HepG2 (cell line): Measurements from ENCODE around the gene GLB1L3. TPM values are rescaled to one million over a fixed set of nuclear protein-coding genes. Genes with fewer than 3 reads are reported as not detected.

Experiments
- BORCS8-MEF2B ChIP-seq: sonication (generic); formaldehyde crosslinking; IDR thresholded peaks from 2 replicates; pipeline ENCODE4 v1.8.0; 2022; ENCODE audit warnings: mild to moderate bottlenecking, missing genetic modification reagents
- GTF2F1 ChIP-seq: fragments of 150-350 bp; IDR thresholded peaks from 2 replicates; pipeline ENCODE4 v1.6.1; 2014; ENCODE audit warnings: low read length
- HMGA1 ChIP-seq: sonication (generic); formaldehyde crosslinking; conservative IDR thresholded peaks from 2 replicates; pipeline ENCODE4 v1.4.0; 2020; ENCODE audit warnings: missing genetic modification reagents
- NR3C1 ChIP-seq: sonication (generic); formaldehyde crosslinking; IDR thresholded peaks from 2 replicates; pipeline ENCODE4 v1.4.0; 2020; ENCODE audit warnings: missing genetic modification reagents
- PHF8 ChIP-seq: sonication (generic); formaldehyde crosslinking; IDR thresholded peaks from 2 replicates; pipeline ENCODE4 v1.5.0; 2020; ENCODE audit warnings: missing genetic modification reagents
- SMARCC2 ChIP-seq: fragments of 450-650 bp; IDR thresholded peaks from 2 replicates; pipeline ENCODE4 v1.6.1; 2017; ENCODE audit warnings: antibody characterized with exemption, mild to moderate bottlenecking
- SP4 ChIP-seq: sonication (generic); formaldehyde crosslinking; IDR thresholded peaks from 2 replicates; pipeline ENCODE4 v1.8.1; 2023; ENCODE audit warnings: mild to moderate bottlenecking, missing genetic modification reagents
- TAF1 ChIP-seq: sonication (generic); formaldehyde crosslinking; IDR thresholded peaks from 2 replicates; pipeline ENCODE4 v1.4.0; 2020; ENCODE audit warnings: missing genetic modification reagents
- ZBTB20 ChIP-seq: sonication (generic); formaldehyde crosslinking; IDR thresholded peaks from 2 replicates; pipeline ENCODE4 v1.8.1; 2023; ENCODE audit warnings: missing genetic modification reagents, low read depth, mild to moderate bottlenecking, borderline replicate concordance
- ZFP36L2 ChIP-seq: sonication (generic); formaldehyde crosslinking; IDR thresholded peaks from 2 replicates; pipeline ENCODE4 v1.4.0; 2020; ENCODE audit warnings: missing genetic modification reagents
- ZMYM2 ChIP-seq: sonication (generic); formaldehyde crosslinking; IDR thresholded peaks from 2 replicates; pipeline ENCODE4 v1.8.0; 2022; ENCODE audit warnings: mild to moderate bottlenecking, missing genetic modification reagents
- ZNF382 ChIP-seq: sonication (generic); formaldehyde crosslinking; IDR thresholded peaks from 2 replicates; pipeline ENCODE4 v1.5.0; 2020; ENCODE audit warnings: missing genetic modification reagents, mild to moderate bottlenecking, borderline replicate concordance
- ZNF558 ChIP-seq: sonication (generic); formaldehyde crosslinking; IDR thresholded peaks from 2 replicates; pipeline ENCODE4 v1.9.0; 2022; ENCODE audit warnings: mild to moderate bottlenecking, missing genetic modification reagents, borderline replicate concordance
- ZNF567 ChIP-seq: sonication (generic); formaldehyde crosslinking; IDR thresholded peaks from 2 replicates; pipeline ENCODE4 v1.8.1; 2023; ENCODE audit warnings: mild to moderate bottlenecking, missing genetic modification reagents, borderline replicate concordance
- polyA plus RNA-seq, 8 experiments: library from polyadenylated mRNA; depleted of rRNA in 3 of 8; stranded (reverse) in 7 of 8; unstranded in 1 of 8; fragments of >200 nt; fragmentation: Illumina TruSeq in 4 of 8; extraction: Trizol in 4 of 8; gene quantifications; 2 replicates each; pipeline versions ENCODE4 v1.2.1 to v1.2.3, GENCODE V29; 2011 to 2016; ENCODE audit warnings: low read depth in 4 of 8, missing spikeins in 1 of 8, mixed read lengths in 1 of 8; ENCODE audit not compliant: insufficient read depth in 1 of 8
- total RNA-seq, 5 experiments: library from RNA; depleted of rRNA; stranded (reverse); fragments of >200 nt; fragmentation: Illumina TruSeq; extraction: Trizol; gene quantifications; 2 replicates each; pipeline ENCODE4 v1.2.3, GENCODE V29; 2016; ENCODE audit warnings: low read depth in 1 of 5
- TF ChIP-seq, protein P1 (sequence below): sonication (generic); formaldehyde crosslinking; IDR thresholded peaks from 2 replicates; pipeline ENCODE4 v1.9.0; 2021; ENCODE audit warnings: missing genetic modification reagents, borderline replicate concordance
- TF ChIP-seq, protein P2 (sequence below): sonication (generic); formaldehyde crosslinking; IDR thresholded peaks from 2 replicates; pipeline ENCODE4 v1.8.1; 2022; ENCODE audit warnings: low read depth, mild to moderate bottlenecking, missing genetic modification reagents
- TF ChIP-seq, protein P3 (sequence below): IDR thresholded peaks from 2 replicates; pipeline ENCODE4 v1.6.1; 2016; ENCODE audit warnings: low read depth, control low read depth
- TF ChIP-seq, protein P4 (sequence below): sonication (generic); formaldehyde crosslinking; IDR thresholded peaks from 2 replicates; pipeline ENCODE4 v1.4.0; 2020; ENCODE audit warnings: missing genetic modification reagents, borderline replicate concordance

Gene GLB1L3
- total and polyA plus RNA-seq, 2 of the 13 experiments (the other 11 are each of a cell fraction or from before 2014, with no cell fraction given), result not detected

DNA sequence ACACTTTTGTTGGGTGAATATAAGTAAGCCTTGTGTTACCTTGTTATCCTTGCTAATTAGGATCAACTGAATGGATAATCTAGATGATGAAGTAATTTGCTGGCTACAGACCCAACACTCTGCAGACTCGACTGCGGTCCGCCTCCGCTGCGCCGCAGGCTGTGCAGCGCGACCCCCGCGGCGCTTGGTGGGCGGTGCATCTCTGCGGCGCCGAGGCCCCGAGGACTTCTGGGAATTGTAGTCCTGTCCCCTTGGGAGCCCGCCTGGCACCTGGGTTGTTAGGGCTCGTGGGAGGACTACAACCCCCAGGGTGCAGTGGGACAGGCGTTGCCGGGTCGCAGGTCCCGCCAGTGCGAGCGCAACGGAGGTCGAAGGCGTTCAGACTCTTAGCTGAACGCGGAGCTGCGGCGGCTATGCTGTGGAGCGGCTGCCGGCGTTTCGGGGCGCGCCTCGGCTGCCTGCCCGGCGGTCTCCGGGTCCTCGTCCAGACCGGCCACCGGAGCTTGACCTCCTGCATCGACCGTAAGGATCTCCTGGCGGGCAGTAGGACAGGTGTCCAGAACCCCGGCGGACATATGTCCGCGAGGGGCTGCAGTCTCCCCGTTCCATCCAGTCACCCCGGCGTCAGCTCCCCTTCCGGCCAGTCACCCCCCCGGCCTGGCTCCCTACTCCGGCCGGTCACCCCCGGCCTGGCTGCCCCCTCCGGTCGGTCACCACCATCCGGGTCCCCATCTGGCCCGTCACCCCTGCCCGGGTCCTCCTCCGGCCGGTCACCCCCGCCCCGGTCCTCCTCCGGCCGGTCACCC is 22.8 kb upstream of the GLB1L3 start, which contains the start of the genes ACAD8 and THYN1 (continued):
- TF ChIP-seq ZNF382 (no peak), BORCS8-MEF2B (CRISPR knock-in tag) (no peak), ZBTB20 (CRISPR knock-in tag) (no peak), TAF1 (CRISPR knock-in tag) (peak; percentile 91), NR3C1 (CRISPR knock-in tag) (no peak), ZNF567 (CRISPR knock-in tag) (no peak), ZFP36L2 (CRISPR knock-in tag) (no peak), ZNF558 (CRISPR knock-in tag) (no peak; the same call in 1 of the 2 replicates), SP4 (CRISPR knock-in tag) (peak; percentile 78; the same call in 1 of the 2 replicates), PHF8 (CRISPR knock-in tag) (peak; percentile 85), SMARCC2 (no peak), ZMYM2 (CRISPR knock-in tag) (no peak), HMGA1 (CRISPR knock-in tag) (no peak), GTF2F1 (no peak)
- TF ChIP-seq, protein P1, sequence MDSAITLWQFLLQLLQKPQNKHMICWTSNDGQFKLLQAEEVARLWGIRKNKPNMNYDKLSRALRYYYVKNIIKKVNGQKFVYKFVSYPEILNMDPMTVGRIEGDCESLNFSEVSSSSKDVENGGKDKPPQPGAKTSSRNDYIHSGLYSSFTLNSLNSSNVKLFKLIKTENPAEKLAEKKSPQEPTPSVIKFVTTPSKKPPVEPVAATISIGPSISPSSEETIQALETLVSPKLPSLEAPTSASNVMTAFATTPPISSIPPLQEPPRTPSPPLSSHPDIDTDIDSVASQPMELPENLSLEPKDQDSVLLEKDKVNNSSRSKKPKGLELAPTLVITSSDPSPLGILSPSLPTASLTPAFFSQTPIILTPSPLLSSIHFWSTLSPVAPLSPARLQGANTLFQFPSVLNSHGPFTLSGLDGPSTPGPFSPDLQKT (CRISPR knock-in tag), result no peak
- TF ChIP-seq, protein P2, sequence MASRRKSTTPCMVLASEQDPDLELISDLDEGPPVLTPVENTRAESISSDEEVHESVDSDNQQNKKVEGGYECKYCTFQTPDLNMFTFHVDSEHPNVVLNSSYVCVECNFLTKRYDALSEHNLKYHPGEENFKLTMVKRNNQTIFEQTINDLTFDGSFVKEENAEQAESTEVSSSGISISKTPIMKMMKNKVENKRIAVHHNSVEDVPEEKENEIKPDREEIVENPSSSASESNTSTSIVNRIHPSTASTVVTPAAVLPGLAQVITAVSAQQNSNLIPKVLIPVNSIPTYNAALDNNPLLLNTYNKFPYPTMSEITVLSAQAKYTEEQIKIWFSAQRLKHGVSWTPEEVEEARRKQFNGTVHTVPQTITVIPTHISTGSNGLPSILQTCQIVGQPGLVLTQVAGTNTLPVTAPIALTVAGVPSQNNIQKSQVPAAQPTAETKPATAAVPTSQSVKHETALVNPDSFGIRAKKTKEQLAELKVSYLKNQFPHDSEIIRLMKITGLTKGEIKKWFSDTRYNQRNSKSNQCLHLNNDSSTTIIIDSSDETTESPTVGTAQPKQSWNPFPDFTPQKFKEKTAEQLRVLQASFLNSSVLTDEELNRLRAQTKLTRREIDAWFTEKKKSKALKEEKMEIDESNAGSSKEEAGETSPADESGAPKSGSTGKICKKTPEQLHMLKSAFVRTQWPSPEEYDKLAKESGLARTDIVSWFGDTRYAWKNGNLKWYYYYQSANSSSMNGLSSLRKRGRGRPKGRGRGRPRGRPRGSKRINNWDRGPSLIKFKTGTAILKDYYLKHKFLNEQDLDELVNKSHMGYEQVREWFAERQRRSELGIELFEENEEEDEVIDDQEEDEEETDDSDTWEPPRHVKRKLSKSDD, result no peak
- TF ChIP-seq, protein P3, sequence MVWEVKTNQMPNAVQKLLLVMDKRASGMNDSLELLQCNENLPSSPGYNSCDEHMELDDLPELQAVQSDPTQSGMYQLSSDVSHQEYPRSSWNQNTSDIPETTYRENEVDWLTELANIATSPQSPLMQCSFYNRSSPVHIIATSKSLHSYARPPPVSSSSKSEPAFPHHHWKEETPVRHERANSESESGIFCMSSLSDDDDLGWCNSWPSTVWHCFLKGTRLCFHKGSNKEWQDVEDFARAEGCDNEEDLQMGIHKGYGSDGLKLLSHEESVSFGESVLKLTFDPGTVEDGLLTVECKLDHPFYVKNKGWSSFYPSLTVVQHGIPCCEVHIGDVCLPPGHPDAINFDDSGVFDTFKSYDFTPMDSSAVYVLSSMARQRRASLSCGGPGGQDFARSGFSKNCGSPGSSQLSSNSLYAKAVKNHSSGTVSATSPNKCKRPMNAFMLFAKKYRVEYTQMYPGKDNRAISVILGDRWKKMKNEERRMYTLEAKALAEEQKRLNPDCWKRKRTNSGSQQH (CRISPR knock-in tag), result peak; percentile 78; the same call in 1 of the 2 replicates
- TF ChIP-seq, protein P4, sequence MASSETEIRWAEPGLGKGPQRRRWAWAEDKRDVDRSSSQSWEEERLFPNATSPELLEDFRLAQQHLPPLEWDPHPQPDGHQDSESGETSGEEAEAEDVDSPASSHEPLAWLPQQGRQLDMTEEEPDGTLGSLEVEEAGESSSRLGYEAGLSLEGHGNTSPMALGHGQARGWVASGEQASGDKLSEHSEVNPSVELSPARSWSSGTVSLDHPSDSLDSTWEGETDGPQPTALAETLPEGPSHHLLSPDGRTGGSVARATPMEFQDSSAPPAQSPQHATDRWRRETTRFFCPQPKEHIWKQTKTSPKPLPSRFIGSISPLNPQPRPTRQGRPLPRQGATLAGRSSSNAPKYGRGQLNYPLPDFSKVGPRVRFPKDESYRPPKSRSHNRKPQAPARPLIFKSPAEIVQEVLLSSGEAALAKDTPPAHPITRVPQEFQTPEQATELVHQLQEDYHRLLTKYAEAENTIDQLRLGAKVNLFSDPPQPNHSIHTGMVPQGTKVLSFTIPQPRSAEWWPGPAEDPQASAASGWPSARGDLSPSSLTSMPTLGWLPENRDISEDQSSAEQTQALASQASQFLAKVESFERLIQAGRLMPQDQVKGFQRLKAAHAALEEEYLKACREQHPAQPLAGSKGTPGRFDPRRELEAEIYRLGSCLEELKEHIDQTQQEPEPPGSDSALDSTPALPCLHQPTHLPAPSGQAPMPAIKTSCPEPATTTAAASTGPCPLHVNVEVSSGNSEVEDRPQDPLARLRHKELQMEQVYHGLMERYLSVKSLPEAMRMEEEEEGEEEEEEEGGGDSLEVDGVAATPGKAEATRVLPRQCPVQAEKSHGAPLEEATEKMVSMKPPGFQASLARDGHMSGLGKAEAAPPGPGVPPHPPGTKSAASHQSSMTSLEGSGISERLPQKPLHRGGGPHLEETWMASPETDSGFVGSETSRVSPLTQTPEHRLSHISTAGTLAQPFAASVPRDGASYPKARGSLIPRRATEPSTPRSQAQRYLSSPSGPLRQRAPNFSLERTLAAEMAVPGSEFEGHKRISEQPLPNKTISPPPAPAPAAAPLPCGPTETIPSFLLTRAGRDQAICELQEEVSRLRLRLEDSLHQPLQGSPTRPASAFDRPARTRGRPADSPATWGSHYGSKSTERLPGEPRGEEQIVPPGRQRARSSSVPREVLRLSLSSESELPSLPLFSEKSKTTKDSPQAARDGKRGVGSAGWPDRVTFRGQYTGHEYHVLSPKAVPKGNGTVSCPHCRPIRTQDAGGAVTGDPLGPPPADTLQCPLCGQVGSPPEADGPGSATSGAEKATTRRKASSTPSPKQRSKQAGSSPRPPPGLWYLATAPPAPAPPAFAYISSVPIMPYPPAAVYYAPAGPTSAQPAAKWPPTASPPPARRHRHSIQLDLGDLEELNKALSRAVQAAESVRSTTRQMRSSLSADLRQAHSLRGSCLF (CRISPR knock-in tag), result no peak
